ENCODE measurements around the gene FAM167B. TPM values are rescaled to one million over a fixed set of nuclear protein-coding genes. Genes with fewer than 3 reads are reported as not detected.

Gene FAM167B
- total RNA-seq, 2 experiments from 2014 or later, result 0.78 to 1.1 TPM

GRCh38 chr1:32208469-32208868, 38.6 kb upstream of the FAM167B start:
- CTCF ChIA-PET, result interaction anchor here (0.6 to 1.1 kb wide), 2 partner anchors 29 to 40 kb away, joined by 3 to 4 read pairs; no protein-coding TSS in a partner anchor
- POLR2A ChIA-PET, result interaction anchor here (1.6 to 4.6 kb wide), 2 partner anchors 13 to 45 kb away, joined by 5 to 46 read pairs; no protein-coding TSS in a partner anchor
- Mint-ChIP-seq H3K4me1 (peaks cover 26% of the 10 kb centered on the region), H3K27me3 (no peaks in the 10 kb centered on the region), H3K4me3 (no peak overlapping the region), H3K36me3 (ENCODE audit: low read depth) (peaks cover 14% of the 10 kb centered on the region), H3K9me3 (no peaks in the 10 kb centered on the region), H3K27ac (no peak overlapping the region)
- no peak for DNase-seq

- no peak within 1 kb of the TSS for H3K27ac Mint-ChIP-seq
- no peaks in the 10 kb centered on the region for H3K9me3 Mint-ChIP-seq
- peaks cover 23% of the 10 kb centered on the region for H3K4me1 Mint-ChIP-seq
- no peaks in the 10 kb centered on the region for H3K27me3 Mint-ChIP-seq
- CTCF ChIA-PET, result interaction anchor here (0.6 to 1.1 kb wide), 2 partner anchors 28 to 40 kb away, joined by 3 to 4 read pairs; no protein-coding TSS in a partner anchor
- POLR2A ChIA-PET, result interaction anchor here (0.9 to 4.6 kb wide), 3 partner anchors 9 to 45 kb away, joined by 3 to 46 read pairs (median 5); partner anchors contain the start of gene CCDC28B
- peaks cover 13% of the 10 kb centered on the region for H3K36me3 Mint-ChIP-seq (ENCODE audit: low read depth)
- no peak within 1 kb of the TSS for H3K4me3 Mint-ChIP-seq
- DNase-seq, result no peak
Measured at GRCh38 chr1:32208891-32209328, 38.1 kb upstream of the FAM167B start, which contains the start of gene DCDC2B. DCDC2B (plus strand) TSS chr1:32209089; CDS start chr1:32209094, 5 bp downstream.

- H3K27ac Mint-ChIP-seq, result peak overlapping the region; percentile 72
- POLR2A ChIA-PET, result interaction anchor here (0.8 to 3.1 kb wide), 17 partner anchors 10 to 156 kb away, joined by 3 to 38 read pairs (median 5); partner anchors contain the start of genes HDAC1, LCK and MARCKSL1
- peaks cover 25% of the 10 kb centered on the region for H3K36me3 Mint-ChIP-seq (ENCODE audit: low read depth)
- peaks cover 24% of the 10 kb centered on the region for H3K4me1 Mint-ChIP-seq
- no peaks in the 10 kb centered on the region for H3K9me3 Mint-ChIP-seq
- H3K27me3 Mint-ChIP-seq, result no peaks in the 10 kb centered on the region
- peak; percentile 71 for DNase-seq
- CTCF ChIA-PET, result interaction anchor here (0.7 to 3.1 kb wide), 55 partner anchors 8 to 299 kb away, joined by 3 to 57 read pairs (median 4); partner anchors contain the start of genes BSDC1, CCDC28B, FAM167B and HDAC1
- no peak overlapping the region for H3K4me3 Mint-ChIP-seq
Measured at GRCh38 chr1:32215629-32216480, 31.2 kb upstream of the FAM167B start.

GRCh38 chr1:32216566-32216965, 30.5 kb upstream of the FAM167B start:
- Mint-ChIP-seq H3K9me3 (no peaks in the 10 kb centered on the region), H3K4me1 (peaks cover 32% of the 10 kb centered on the region), H3K4me3 (no peak overlapping the region), H3K36me3 (ENCODE audit: low read depth) (peaks cover 25% of the 10 kb centered on the region), H3K27ac (peak overlapping the region; percentile 72), H3K27me3 (no peaks in the 10 kb centered on the region)
- ChIA-PET POLR2A (interaction anchor here (0.6 to 3.1 kb wide), 14 partner anchors 14 to 156 kb away, joined by 3 to 38 read pairs (median 5); partner anchors contain the start of genes HDAC1, LCK and MARCKSL1), CTCF (interaction anchor here (0.9 to 3.1 kb wide), 34 partner anchors 10 to 208 kb away, joined by 3 to 57 read pairs (median 8); partner anchors contain the start of genes BSDC1, CCDC28B, FAM167B and HDAC1)
- DNase-seq, result no peak

GRCh38 chr1:32219022-32219421, 28.0 kb upstream of the FAM167B start:
- no peaks in the 10 kb centered on the region for H3K27me3 Mint-ChIP-seq
- H3K9me3 Mint-ChIP-seq, result no peaks in the 10 kb centered on the region
- ChIA-PET POLR2A (interaction anchor here (0.6 kb wide), 1 partner anchor 378 kb away, joined by 3 read pairs; no protein-coding TSS in a partner anchor), CTCF (interaction anchor here (0.6 kb wide), 2 partner anchors 33 to 36 kb away, joined by 3 to 4 read pairs; no protein-coding TSS in a partner anchor)
- no peak overlapping the region for H3K27ac Mint-ChIP-seq
- peaks cover 49% of the 10 kb centered on the region for H3K4me1 Mint-ChIP-seq
- H3K4me3 Mint-ChIP-seq, result no peak overlapping the region
- DNase-seq, result no peak
- peaks cover 27% of the 10 kb centered on the region for H3K36me3 Mint-ChIP-seq (ENCODE audit: low read depth)

- H3K9me3 Mint-ChIP-seq, result no peaks in the 10 kb centered on the region
- no peaks in the 10 kb centered on the region for H3K27me3 Mint-ChIP-seq
- H3K4me1 Mint-ChIP-seq, result peaks cover 52% of the 10 kb centered on the region
- POLR2A ChIA-PET, result interaction anchor here (1.0 to 3.5 kb wide), 6 partner anchors 10 to 101 kb away, joined by 3 to 14 read pairs (median 11); partner anchors contain the start of genes IQCC and LCK
- peak overlapping the region; percentile 97 for H3K4me3 Mint-ChIP-seq
- DNase-seq, result no peak
- H3K27ac Mint-ChIP-seq, result peak overlapping the region; percentile 94
- CTCF ChIA-PET, result interaction anchor here (0.9 to 3.8 kb wide), 4 partner anchors 28 to 114 kb away, joined by 3 to 25 read pairs (median 4); partner anchors contain the start of genes HDAC1 and LCK
- peaks cover 28% of the 10 kb centered on the region for H3K36me3 Mint-ChIP-seq (ENCODE audit: low read depth)
Measured at GRCh38 chr1:32220746-32221580, 26.1 kb upstream of the FAM167B start.

- ChIA-PET CTCF (interaction anchor here (0.9 to 3.8 kb wide), 3 partner anchors 28 to 114 kb away, joined by 4 to 25 read pairs (median 5); partner anchors contain the start of gene LCK), POLR2A (interaction anchor here (1.0 to 3.5 kb wide), 6 partner anchors 10 to 33 kb away, joined by 3 to 14 read pairs (median 11); partner anchors contain the start of genes IQCC and LCK)
- H3K27me3 Mint-ChIP-seq, result no peaks in the 10 kb centered on the region
- H3K9me3 Mint-ChIP-seq, result no peaks in the 10 kb centered on the region
- H3K36me3 Mint-ChIP-seq (ENCODE audit: low read depth), result peaks cover 30% of the 10 kb centered on the region
- peak overlapping the region; percentile 97 for H3K4me3 Mint-ChIP-seq
- peak overlapping the region; percentile 94 for H3K27ac Mint-ChIP-seq
- H3K4me1 Mint-ChIP-seq, result peaks cover 50% of the 10 kb centered on the region
- no peak for DNase-seq
Measured at GRCh38 chr1:32221581-32221979, 25.4 kb upstream of the FAM167B start.

- DNase-seq, result peak; percentile 93
- Mint-ChIP-seq H3K4me3 (peak within 1 kb of the TSS; percentile 97), H3K27ac (peak within 1 kb of the TSS; percentile 94), H3K36me3 (ENCODE audit: low read depth) (peaks cover 28% of the 10 kb centered on the region), H3K9me3 (no peaks in the 10 kb centered on the region), H3K27me3 (no peaks in the 10 kb centered on the region), H3K4me1 (peaks cover 46% of the 10 kb centered on the region)
- ChIA-PET POLR2A (interaction anchor here (0.8 to 3.5 kb wide), 12 partner anchors 17 to 126 kb away, joined by 3 to 14 read pairs (median 6); partner anchors contain the start of genes IQCC, LCK and TXLNA), CTCF (interaction anchor here (1.4 to 3.8 kb wide), 2 partner anchors 19 to 27 kb away, joined by 6 to 25 read pairs; partner anchors contain the start of gene LCK)
Measured at GRCh38 chr1:32221980-32222755, 24.9 kb upstream of the FAM167B start, which contains the start of the genes EIF3I and TMEM234. EIF3I (plus strand) TSS chr1:32222407; CDS start chr1:32222442, 35 bp downstream. TMEM234 (minus strand) TSS chr1:32222353; CDS start chr1:32222322, 31 bp downstream.

- H3K36me3 Mint-ChIP-seq (ENCODE audit: low read depth), result peaks cover 44% of the 10 kb centered on the region
- H3K27me3 Mint-ChIP-seq, result no peaks in the 10 kb centered on the region
- ChIA-PET CTCF (interaction anchor here (0.9 to 3.8 kb wide), 3 partner anchors 8 to 26 kb away, joined by 3 to 25 read pairs (median 6); partner anchors contain the start of gene LCK), POLR2A (interaction anchor here (0.6 to 3.5 kb wide), 12 partner anchors 17 to 122 kb away, joined by 3 to 14 read pairs (median 6); partner anchors contain the start of genes FAM167B, IQCC and TXLNA)
- peak overlapping the region; percentile 94 for H3K27ac Mint-ChIP-seq
- H3K9me3 Mint-ChIP-seq, result no peaks in the 10 kb centered on the region
- H3K4me3 Mint-ChIP-seq, result peak overlapping the region; percentile 97
- peaks cover 52% of the 10 kb centered on the region for H3K4me1 Mint-ChIP-seq
- no peak for DNase-seq
Measured at GRCh38 chr1:32223683-32224082, 23.3 kb upstream of the FAM167B start.

- ChIA-PET CTCF (interaction anchor here (0.7 to 3.8 kb wide), 2 partner anchors 25 to 100 kb away, joined by 3 to 25 read pairs; partner anchors contain the start of gene LCK), POLR2A (interaction anchor here (1.0 to 3.5 kb wide), 6 partner anchors 17 to 27 kb away, joined by 4 to 14 read pairs (median 8); partner anchors contain the start of genes FAM167B, IQCC and LCK)
- no peaks in the 10 kb centered on the region for H3K27me3 Mint-ChIP-seq
- no peaks in the 10 kb centered on the region for H3K9me3 Mint-ChIP-seq
- H3K4me1 Mint-ChIP-seq, result peaks cover 52% of the 10 kb centered on the region
- peak overlapping the region; percentile 94 for H3K27ac Mint-ChIP-seq
- peaks cover 46% of the 10 kb centered on the region for H3K36me3 Mint-ChIP-seq (ENCODE audit: low read depth)
- peak overlapping the region; percentile 20 for H3K4me3 Mint-ChIP-seq
- no peak for DNase-seq
Measured at GRCh38 chr1:32224285-32224684, 22.7 kb upstream of the FAM167B start.
